Sigmoid colon (tissue), 7 donors: ENCODE data around the gene PRSS27. TPM values are rescaled to one million over a fixed set of nuclear protein-coding genes. Genes with fewer than 3 reads are reported as not detected.

Experiments
- DNase-seq: peaks from one replicate; pipeline ENCODE4 v3.0.0-alpha.2; 2019
- H3K27ac ChIP-seq, 4 donors: fragments of 200-600 bp; sonication (generic); one replicate each; pipeline ENCODE4 v1.5.1; 2016 to 2019; ENCODE audit warnings: mild to moderate bottlenecking in 1 of 4
- H3K27me3 ChIP-seq, 3 donors: fragments of 200-600 bp; sonication (generic); one replicate each; pipeline ENCODE4 v1.5.1; 2019; ENCODE audit warnings: mild to moderate bottlenecking in 1 of 3
- H3K36me3 ChIP-seq, 4 donors: fragments of 200-600 bp; sonication (generic); one replicate each; pipeline ENCODE4 v1.5.1; 2016 to 2019
- H3K4me1 ChIP-seq, 4 donors: fragments of 200-600 bp; sonication (generic); one replicate each; pipeline ENCODE4 v1.5.1; 2017 to 2019
- H3K4me3 ChIP-seq, 4 donors: fragments of 200-600 bp; sonication (generic); one replicate each; pipeline ENCODE4 v1.5.1; 2017 to 2019; ENCODE audit warnings: mild to moderate bottlenecking in 2 of 4, moderate library complexity in 1 of 4
- H3K9me3 ChIP-seq, 4 donors: fragments of 200-600 bp in 3 of 4; sonication (generic) in 3 of 4; one replicate each; pipeline versions ENCODE4 v1.5.1 to v1.6.1; 2013 to 2019
- EP300 ChIP-seq, 4 donors: sonication (generic); formaldehyde crosslinking; IDR thresholded peaks; one replicate each; pipeline ENCODE4 v1.6.1; 2017; ENCODE audit warnings: antibody characterized with exemption in 4 of 4
- POLR2A ChIP-seq, 2 donors: fragments of 450-650 bp; IDR thresholded peaks; one replicate each; pipeline ENCODE4 v1.6.1; 2016; ENCODE audit warnings: antibody characterized with exemption in 2 of 2, mild to moderate bottlenecking in 2 of 2, moderate library complexity in 2 of 2
- POLR2AphosphoS5 ChIP-seq, 4 donors: sonication (generic); formaldehyde crosslinking; IDR thresholded peaks; one replicate each; pipeline ENCODE4 v1.6.1; 2017; ENCODE audit warnings: antibody characterized with exemption in 4 of 4
- WGBS, 2 donors: extraction: QIAGEN DNeasy Blood & Tissue Kit; methylation state at CpG; one replicate each; pipeline ENCODE4 v1.1.7; 2013; 5-methylcytosine and 5-hydroxymethylcytosine counted together
- intact Hi-C: fragments of 100-400 bp; cut with DNase I; formaldehyde crosslinking; loops from one replicate; pipeline ENCODE4 v1.15.1; 2023
- polyA plus RNA-seq, 3 donors: library from polyadenylated mRNA; stranded (reverse); fragments of 200-250 nt; gene quantifications; one replicate each; pipeline ENCODE4 v1.2.3, GENCODE V29; 2013
- total RNA-seq, 4 donors: library from RNA; depleted of rRNA; stranded (reverse); fragments of >200 nt; gene quantifications; one replicate each; pipeline ENCODE4 v1.1.0, GENCODE V29; 2016
- TF ChIP-seq, protein P1 (sequence below), 4 experiments: fragments of 450-650 bp in 3 of 4; fragments of 200-600 bp in 1 of 4; IDR thresholded peaks; one replicate each; pipeline ENCODE4 v1.5.1; 2016 to 2019; ENCODE audit warnings: antibody characterized with exemption in 4 of 4, mild to moderate bottlenecking in 3 of 4, moderate library complexity in 2 of 4
- donor health status: healthy with polysubstance abuse.
- donor health status: Bipolar disorder and iron deficiency.
- donor health status: healthy.

PRSS27 gene
- total and polyA plus RNA-seq, 7 donors: 0.60 to 5.0 (median 1.4) TPM; not detected in 1

DNA sequence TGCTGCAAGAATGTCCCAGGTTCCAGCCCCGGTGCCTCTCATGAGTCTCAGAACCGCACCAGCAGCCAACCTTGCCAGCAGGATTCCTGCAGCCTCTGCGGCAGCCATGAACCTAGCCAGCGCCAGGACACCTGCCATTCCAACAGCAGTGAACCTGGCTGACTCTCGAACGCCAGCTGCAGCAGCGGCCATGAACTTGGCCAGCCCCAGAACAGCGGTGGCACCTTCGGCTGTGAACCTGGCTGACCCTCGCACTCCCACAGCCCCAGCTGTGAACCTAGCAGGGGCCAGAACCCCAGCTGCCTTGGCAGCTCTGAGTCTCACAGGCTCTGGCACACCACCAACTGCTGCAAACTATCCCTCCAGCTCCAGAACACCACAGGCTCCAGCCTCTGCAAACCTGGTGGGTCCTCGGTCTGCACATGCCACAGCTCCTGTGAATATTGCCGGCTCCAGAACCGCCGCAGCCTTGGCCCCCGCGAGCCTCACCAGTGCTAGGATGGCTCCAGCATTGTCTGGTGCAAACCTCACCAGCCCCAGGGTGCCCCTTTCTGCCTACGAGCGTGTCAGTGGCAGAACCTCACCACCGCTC, 47.2 kb upstream of the PRSS27 start:
- Histone ChIP-seq H3K4me1 (peaks cover 0 to 8% (median 0%) of the 10 kb centered on the region in 4 donors), H3K4me3 (no peak overlapping the region), H3K27ac (no peak overlapping the region), H3K9me3 (no peaks in the 10 kb centered on the region), H3K27me3 (no peaks in the 10 kb centered on the region), H3K36me3 (peaks cover 80 to 100% (median 95%) of the 10 kb centered on the region in 4 donors)
- 94 to 95% methylated on average over 19 of the region's 19 CpGs for WGBS, 2 donors
- no peak for DNase-seq
- TF ChIP-seq EP300 (IDR thresholded peaks at IDR 0.05) (no peak), POLR2AphosphoS5 (IDR thresholded peaks at IDR 0.05) (peak in 1 of 4 donors; percentile 8)
- intact Hi-C loops: no loop called here

DNA sequence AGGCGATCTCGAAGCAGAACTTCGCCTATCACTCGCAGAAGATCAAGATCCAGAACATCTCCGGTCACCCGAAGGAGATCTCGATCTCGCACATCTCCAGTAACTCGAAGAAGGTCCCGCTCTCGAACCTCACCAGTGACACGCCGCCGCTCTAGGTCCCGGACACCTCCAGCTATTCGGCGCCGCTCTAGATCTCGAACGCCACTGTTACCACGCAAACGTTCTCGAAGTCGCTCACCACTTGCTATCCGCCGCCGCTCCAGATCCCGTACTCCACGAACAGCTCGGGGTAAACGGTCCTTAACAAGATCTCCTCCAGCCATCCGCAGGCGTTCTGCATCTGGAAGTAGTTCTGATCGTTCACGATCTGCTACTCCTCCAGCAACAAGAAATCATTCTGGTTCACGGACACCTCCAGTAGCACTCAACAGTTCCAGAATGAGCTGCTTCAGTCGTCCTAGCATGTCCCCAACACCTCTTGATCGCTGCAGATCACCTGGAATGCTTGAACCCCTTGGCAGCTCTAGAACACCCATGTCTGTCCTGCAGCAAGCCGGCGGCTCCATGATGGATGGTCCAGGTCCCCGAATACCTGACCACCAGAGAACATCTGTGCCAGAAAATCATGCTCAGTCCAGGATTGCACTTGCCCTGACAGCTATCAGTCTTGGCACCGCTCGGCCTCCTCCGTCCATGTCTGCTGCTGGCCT, 46.6 kb upstream of the PRSS27 start:
- Histone ChIP-seq H3K27me3 (no peaks in the 10 kb centered on the region), H3K9me3 (no peaks in the 10 kb centered on the region), H3K4me3 (no peak overlapping the region), H3K27ac (no peak overlapping the region), H3K36me3 (peaks cover 82 to 100% (median 98%) of the 10 kb centered on the region in 4 donors), H3K4me1 (peaks cover 0 to 8% (median 0%) of the 10 kb centered on the region in 4 donors)
- DNase-seq: no peak
- 96 to 98% methylated on average over 44 of the region's 44 CpGs for WGBS, 2 donors
- intact Hi-C loops: no loop called here
- TF ChIP-seq EP300 (IDR thresholded peaks at IDR 0.05) (no peak), POLR2AphosphoS5 (IDR thresholded peaks at IDR 0.05) (no peak), POLR2A (IDR thresholded peaks at IDR 0.05) (no peak)
- TF ChIP-seq, protein P1, sequence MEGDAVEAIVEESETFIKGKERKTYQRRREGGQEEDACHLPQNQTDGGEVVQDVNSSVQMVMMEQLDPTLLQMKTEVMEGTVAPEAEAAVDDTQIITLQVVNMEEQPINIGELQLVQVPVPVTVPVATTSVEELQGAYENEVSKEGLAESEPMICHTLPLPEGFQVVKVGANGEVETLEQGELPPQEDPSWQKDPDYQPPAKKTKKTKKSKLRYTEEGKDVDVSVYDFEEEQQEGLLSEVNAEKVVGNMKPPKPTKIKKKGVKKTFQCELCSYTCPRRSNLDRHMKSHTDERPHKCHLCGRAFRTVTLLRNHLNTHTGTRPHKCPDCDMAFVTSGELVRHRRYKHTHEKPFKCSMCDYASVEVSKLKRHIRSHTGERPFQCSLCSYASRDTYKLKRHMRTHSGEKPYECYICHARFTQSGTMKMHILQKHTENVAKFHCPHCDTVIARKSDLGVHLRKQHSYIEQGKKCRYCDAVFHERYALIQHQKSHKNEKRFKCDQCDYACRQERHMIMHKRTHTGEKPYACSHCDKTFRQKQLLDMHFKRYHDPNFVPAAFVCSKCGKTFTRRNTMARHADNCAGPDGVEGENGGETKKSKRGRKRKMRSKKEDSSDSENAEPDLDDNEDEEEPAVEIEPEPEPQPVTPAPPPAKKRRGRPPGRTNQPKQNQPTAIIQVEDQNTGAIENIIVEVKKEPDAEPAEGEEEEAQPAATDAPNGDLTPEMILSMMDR (IDR thresholded peaks at IDR 0.05): no peak

DNA sequence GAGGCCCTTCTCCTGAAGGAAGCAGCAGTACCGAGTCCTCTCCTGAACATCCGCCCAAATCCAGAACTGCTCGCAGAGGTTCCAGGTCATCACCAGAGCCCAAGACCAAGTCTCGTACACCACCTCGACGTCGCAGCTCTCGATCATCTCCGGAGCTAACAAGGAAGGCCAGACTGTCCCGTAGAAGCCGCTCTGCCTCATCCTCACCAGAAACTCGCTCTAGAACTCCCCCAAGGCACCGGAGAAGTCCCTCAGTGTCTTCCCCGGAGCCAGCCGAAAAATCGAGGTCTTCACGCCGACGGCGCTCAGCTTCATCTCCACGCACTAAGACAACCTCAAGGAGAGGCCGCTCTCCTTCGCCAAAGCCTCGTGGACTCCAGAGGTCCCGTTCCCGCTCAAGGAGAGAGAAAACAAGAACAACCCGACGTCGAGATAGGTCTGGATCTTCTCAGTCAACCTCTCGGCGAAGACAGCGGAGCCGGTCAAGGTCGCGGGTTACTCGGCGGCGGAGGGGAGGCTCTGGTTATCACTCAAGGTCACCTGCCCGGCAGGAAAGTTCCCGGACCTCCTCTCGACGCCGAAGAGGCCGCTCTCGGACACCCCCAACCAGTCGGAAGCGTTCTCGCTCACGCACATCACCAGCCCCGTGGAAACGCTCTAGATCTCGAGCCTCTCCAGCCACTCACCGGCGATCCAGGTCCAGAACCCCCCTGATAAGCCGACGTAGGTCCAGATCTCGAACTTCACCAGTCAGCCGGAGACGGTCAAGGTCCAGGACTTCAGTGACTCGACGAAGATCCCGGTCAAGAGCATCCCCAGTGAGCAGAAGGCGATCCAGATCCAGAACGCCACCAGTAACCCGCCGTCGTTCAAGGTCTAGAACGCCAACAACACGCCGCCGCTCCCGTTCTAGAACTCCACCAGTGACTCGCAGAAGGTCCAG, 45.7 kb upstream of the PRSS27 start:
- TF ChIP-seq, protein P1 (IDR thresholded peaks at IDR 0.05): no peak
- no peak for TF ChIP-seq EP300 (IDR thresholded peaks at IDR 0.05)
- DNase-seq: no peak
- H3K4me1 ChIP-seq: peaks cover 0 to 8% (median 0%) of the 10 kb centered on the region in 4 donors
- no peaks in the 10 kb centered on the region for H3K9me3 ChIP-seq
- no peak overlapping the region for H3K4me3 ChIP-seq
- peaks cover 82 to 100% (median 98%) of the 10 kb centered on the region in 4 donors for H3K36me3 ChIP-seq
- intact Hi-C loops: no loop called here
- no peak overlapping the region for H3K27ac ChIP-seq
- 98% methylated on average over 73 of the region's 73 CpGs for WGBS, 2 donors
- H3K27me3 ChIP-seq: no peaks in the 10 kb centered on the region

DNA sequence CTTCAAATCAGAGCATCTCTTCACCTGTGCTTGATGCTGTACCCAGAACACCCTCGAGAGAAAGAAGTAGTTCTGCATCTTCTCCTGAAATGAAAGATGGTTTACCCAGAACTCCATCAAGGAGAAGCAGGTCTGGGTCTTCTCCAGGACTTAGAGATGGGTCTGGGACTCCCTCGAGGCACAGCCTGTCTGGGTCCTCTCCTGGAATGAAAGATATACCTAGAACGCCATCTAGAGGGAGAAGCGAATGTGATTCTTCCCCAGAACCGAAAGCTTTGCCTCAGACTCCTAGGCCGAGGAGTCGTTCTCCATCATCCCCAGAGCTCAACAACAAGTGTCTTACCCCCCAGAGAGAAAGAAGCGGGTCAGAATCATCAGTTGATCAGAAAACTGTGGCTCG, 44.7 kb upstream of the PRSS27 start:
- no peaks in the 10 kb centered on the region for H3K9me3 ChIP-seq
- no peak for DNase-seq
- H3K4me1 ChIP-seq: peaks cover 0 to 8% (median 0%) of the 10 kb centered on the region in 4 donors
- H3K27me3 ChIP-seq: no peaks in the 10 kb centered on the region
- TF ChIP-seq, protein P1 (IDR thresholded peaks at IDR 0.05): no peak
- TF ChIP-seq POLR2A (IDR thresholded peaks at IDR 0.05): no peak
- TF ChIP-seq POLR2AphosphoS5 (IDR thresholded peaks at IDR 0.05): no peak
- no peak for TF ChIP-seq EP300 (IDR thresholded peaks at IDR 0.05)
- H3K27ac ChIP-seq: no peak overlapping the region
- intact Hi-C loops: no loop called here
- peaks cover 82 to 100% (median 98%) of the 10 kb centered on the region in 4 donors for H3K36me3 ChIP-seq
- H3K4me3 ChIP-seq: no peak overlapping the region
- 98% methylated on average over 9 of the region's 9 CpGs for WGBS, 2 donors

DNA sequence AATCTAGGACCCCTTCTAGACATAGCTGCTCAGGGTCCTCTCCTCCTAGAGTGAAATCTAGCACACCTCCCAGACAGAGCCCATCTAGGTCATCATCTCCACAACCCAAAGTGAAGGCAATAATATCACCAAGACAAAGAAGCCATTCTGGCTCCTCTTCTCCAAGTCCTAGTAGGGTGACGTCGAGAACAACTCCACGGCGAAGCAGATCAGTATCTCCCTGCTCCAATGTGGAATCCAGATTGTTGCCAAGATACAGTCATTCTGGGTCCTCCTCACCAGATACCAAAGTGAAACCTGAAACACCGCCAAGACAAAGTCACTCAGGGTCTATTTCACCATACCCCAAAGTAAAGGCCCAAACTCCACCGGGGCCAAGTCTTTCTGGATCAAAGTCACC, 43.1 kb upstream of the PRSS27 start:
- Histone ChIP-seq H3K9me3 (no peaks in the 10 kb centered on the region), H3K27me3 (no peaks in the 10 kb centered on the region), H3K4me1 (peaks cover 0 to 3% (median 0%) of the 10 kb centered on the region in 4 donors), H3K4me3 (no peak overlapping the region), H3K36me3 (peaks cover 82 to 100% (median 99%) of the 10 kb centered on the region in 4 donors), H3K27ac (no peak overlapping the region)
- intact Hi-C loops: no loop called here
- DNase-seq: no peak
- TF ChIP-seq EP300 (IDR thresholded peaks at IDR 0.05) (no peak), POLR2A (IDR thresholded peaks at IDR 0.05) (no peak), POLR2AphosphoS5 (IDR thresholded peaks at IDR 0.05) (no peak)
- TF ChIP-seq, protein P1 (IDR thresholded peaks at IDR 0.05): no peak
- WGBS, 2 donors: 98% methylated on average over 6 of the region's 6 CpGs
